Stimulated activated CD4-positive, alpha-beta T cell treated with anti-CD3 and anti-CD28 coated beads, Interleukin-1b, Interleukin-23, amount 100 ng/mL, for 1 hour (primary cell): ENCODE results near the gene TRPM3.

Experiments
- DNase-seq, 2 donors: peaks; one replicate each; pipeline ENCODE4 v3.0.0-alpha.2; 2020; ENCODE audit warnings: low read depth in 2 of 2

TRPM3 gene

DNA sequence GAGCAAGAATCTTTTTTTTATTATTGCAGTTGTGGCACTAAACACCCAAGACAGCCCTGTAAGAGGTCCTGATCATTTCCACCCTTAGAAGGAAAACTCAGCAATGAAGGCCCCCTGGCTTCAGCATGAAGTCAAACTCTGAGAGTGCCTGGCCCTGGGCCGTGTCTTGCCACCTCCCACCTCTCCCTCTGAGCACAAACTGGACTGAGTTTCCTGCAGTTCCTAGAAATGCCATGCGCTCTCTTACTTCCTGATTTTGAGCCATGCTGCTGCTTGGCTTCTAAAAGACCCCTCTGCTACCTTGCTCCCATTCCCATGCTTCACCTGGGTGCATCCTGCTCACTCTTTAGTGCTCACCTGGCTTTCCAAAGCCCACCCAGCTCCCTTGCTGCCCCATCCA is 566.5 kb downstream of the TRPM3 start:
- no peak for DNase-seq

DNA sequence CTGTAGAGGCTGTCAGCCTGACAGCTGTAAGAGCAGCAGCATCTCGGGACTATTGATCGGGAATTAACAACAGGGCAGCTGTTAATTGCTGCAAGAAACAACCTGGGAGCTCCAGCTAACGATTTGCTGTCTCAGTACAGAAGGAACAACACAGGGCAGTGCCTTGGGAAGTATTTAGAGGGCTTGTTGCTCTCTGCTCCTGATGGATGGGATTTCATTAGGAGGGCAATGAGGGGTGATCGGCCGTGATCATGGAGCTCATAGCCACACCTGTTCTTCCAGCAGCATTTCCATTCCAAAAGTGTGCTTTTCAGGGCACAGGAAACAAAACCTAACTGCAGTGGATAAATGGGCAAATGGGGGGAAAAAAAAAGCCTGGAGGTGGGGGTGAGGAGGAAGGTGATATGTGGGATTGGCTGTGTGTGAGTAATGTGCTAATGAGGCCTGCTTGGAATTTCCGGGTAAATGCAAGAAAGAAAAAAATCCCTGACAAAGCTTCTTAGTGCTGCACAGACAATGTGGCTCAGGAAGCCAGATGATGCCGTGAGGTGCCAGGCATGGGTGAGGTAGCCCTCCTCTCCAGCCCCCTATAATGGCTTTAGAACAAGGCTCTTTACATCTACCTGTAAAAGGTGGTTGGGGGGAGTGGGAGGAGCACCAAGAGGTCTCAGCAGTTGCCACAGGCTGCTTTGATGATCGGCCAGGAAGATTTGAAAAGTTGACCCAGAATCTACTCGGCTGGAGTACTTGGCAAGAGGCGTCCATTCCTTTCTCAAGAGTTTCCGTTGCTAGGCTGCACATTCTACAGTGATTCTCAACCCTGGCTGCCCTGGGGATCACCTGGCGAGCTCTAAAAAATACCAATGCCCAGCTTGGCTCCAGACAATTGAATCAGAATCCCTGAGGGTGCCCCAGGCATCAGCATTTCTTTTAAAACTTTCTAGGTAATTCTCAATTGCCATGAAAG is 567.4 kb downstream of the TRPM3 start:
- no peak for DNase-seq

DNA sequence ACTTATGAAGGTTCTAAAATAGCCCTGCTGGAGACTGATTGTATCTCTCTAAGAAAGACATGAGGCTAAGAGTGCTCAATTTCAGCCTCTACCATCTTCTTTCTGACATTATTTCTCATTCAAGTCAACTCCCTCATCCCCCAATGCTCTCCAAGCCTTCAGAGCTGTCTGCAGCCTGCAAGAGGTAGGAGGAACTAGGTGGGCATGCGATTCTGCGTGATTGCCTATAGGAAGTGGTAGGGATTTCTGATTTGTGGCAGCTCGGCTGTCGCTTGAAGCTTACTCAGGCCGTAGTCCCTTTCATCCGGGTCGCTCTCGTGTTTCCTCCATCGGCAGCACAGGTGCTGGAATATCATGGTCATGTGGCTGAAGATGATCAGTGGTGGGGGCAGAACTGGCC is 568.9 kb downstream of the TRPM3 start:
- no peak for DNase-seq

DNA sequence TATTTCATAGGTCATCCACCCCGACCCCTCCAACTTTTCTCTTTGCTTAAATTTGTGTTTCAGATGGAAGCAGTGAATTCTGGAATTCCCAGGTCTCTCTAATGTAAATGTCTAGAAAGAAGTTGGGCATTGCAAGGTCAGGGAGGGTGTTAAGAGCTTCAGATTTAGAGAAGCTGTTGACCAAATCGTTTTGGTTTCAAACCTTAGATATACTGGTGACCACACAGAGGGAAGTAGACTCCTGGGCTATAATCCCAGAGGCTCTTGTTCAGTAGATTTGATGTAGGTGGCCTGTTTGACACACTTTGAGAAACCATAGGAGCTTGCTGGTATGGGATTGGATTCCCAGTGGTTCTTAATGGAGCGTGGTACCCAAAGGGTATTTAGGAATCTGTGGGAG is 569.6 kb downstream of the TRPM3 start:
- no peak for DNase-seq

DNA sequence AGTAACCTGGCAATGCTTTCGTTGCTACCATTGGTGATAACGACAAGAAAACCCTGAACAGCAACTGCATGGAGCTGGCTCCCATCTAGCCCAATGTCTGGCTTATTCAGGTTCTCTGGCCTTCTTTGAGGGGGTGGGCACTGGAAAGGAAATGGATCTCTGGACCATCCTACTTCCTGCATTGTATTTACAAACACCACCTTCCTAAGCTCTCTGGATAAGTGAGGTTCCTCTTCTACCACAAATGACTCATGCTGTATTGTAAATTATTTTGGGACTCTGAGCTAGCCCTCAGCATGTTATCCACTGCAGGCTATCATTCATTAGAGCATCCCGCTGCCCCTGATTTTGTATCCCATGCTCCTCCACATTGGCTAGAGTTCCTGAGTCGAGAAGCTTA is 570.0 kb downstream of the TRPM3 start:
- no peak for DNase-seq

DNA sequence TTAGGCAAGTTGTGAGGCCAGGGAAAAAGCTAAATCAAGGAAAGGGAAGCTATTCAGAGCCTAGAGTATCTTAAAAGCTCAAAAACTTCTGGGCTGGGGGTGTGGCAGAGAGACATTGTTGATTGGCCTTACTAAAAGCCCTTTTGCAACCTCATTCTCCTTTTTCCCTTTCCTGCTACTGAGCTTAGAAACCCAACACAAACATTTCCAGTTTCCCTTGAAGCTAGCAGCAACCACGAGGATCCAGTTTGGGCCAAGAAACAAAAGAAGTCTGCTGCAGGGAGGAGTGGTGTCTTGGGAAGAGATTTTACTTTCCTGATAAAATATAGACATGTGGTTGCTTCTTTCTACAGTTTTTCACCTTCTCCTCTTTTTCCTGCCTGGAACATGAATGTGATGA is 571.5 kb downstream of the TRPM3 start:
- no peak for DNase-seq

DNA sequence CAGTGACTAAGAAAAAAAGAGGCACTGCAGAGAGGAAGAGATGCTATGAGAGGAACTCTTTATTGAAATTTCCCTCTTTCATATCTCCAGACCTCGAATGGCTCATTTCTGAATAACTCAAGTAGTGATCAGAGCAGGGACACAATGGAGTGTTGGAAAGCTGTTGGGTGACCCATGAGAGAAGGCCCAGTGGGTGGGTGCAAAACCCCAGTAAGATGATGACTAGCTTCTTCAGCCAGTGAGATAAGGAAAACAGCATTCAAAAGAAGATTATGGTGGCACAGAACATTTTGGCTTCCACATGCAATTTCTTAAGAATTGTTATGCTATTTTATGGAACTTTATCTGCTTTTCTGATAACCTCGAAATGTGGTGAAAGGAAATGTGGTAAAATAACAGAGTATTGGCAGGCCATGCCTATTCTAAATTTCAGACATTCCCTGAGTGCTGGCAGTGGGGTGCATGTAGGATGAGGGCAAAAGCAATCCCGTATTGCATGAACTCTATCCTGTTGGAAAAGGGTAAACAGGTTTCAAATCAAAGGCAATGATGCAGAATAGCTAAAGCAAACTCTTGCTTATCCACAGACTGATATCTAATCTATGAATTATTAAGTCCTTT is 579.0 kb downstream of the TRPM3 start:
- no peak for DNase-seq

DNA sequence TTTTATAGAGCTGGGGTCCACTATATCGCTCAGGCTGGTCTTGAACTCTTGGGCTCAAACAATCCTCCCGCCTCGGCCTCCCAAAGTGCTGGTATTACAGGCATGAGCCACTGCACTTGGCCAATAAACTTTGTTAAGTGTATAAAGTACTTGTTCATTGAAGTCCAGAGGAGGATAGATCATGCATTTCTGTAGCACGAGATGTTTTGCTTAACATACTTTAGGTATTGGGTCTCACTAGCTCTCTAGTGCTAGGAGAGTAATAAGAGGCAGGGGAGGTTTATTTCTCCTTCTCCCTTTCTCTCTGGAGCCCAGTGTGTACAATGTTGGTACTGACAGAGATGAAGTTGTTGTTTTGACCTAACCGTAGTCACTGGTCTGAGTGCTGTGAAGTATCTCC is 581.4 kb downstream of the TRPM3 start:
- DNase-seq = no peak

DNA sequence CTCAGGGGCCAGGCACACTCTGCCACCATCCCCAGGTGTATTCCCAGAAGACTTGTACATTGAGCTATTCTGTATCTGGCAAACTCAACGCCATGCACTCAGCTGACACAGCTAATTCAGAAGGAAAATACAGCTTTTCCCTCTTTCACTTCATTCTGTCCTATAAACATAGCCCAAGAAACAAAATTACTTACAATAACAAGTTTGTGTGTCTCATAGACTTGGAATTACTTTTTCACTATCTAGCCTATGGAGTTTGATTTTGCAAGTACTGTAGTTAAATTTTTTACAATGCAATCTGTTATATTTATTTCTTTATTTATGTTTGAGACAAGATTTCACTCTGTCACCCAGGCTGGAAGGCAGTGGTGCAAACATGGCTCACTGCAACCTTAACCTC is 581.9 kb downstream of the TRPM3 start:
- DNase-seq = no peak

DNA sequence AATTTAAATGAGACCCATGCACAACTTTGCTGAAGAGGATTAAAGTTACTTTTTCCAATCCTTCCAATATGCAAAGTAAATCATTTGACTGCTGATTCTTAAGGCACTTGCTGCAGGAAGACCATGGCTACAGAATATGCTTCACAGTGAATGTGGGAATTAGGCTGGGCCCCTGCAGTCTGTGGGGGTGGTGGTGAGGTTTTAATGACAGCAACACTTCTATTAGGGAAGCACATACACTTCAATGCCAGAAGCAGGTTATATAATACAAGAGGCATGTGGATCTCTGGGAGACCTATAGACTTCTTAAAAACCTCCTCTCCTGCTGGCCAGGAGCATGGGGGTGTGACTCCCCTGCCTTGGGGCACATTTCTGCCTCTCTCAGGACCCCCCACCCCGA is 582.4 kb downstream of the TRPM3 start:
- DNase-seq = no peak

DNA sequence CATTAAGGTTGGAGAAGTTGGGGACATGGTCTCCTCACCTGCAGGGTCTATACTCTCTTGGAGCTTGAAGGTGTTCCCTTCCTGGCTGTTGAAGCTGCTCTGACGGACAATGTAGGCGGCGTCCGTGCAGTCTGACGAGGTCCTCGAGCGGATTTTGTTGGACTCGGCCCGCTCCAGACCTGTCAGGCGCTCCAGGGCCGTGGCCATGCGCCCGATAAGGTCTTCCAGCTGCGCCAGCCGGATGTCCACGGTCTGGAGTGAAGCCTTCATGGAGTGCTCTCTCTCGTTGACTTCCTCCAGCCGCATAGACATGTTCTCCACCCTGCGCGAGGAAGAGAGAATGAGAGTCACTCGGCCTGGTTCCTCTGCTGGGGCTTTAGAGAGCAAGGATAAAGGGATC is 584.3 kb downstream of the TRPM3 start:
- no peak for DNase-seq

DNA sequence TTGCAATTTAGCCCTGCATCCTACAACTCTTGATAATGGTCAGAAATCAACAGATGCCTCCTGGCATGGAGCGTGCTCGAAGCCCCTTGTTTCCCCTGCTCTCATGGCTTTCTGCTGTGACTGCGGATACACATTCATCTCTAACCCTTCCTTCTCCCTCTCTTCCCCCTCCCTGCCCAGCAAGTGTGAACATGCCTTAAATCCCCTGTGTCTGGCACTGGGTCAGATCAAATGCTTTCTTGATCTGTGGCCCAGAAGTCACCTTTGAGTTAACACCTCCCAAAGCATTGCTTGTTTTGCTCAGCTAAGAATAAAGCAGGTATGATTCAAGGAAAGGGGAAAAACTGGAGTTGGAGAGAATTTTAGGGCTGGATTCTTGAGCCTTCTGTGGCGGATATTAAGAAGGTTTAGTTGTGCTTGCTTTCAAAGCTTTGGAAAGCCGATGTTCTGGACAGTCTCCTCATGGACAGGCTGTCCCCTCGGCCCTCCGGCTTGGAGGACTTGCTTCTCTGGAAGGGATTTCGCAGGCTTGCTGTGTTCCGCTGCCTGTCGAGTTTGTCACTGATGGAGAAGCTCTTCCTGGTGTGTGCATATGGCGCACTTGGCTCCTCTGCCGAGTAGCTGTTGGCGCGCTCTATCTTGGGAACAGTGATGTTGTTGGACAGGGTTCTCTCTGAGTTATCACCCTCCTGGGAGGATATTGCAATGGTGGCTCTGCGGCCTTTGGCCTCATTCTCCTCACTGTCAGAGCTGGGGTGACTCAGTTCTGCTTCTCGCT is 585.7 kb downstream of the TRPM3 start:
- DNase-seq = no peak

DNA sequence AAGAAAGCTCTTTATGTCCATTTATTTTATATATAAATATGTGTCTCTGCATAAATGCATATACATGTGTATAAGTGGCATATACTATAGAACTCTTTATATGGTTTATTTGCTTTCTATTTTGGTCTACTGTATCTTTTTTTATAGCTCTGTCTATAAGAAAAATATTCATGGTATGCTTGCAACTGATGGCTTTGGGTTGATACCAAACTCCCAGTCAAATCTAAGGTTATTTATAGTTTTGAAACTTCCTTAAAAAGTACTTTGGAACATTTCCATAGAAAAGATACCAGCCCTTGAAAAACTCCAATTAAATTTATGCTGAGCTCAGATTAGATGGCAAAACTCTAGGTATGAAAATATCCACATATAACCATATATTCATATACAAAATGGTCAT is 587.0 kb downstream of the TRPM3 start:
- no peak for DNase-seq

DNA sequence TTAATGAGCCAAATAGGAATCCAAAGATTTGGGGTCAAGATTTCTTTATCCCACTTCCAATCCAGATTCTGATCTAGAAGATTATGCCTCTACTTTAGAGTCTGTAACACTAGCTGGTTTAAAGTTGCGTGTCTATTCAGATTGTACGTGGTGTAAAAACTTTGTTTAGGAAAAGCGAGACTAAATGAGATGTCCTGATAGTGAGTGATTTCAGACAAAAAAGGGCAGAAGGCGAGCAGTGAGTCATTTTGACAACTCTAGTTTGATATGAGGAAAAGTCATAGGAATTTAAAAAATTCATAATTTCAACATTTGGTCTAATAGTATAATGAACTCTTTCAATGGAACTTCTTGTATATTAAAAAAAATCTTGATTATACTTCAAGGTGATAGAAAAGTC is 587.4 kb downstream of the TRPM3 start:
- no peak for DNase-seq

DNA sequence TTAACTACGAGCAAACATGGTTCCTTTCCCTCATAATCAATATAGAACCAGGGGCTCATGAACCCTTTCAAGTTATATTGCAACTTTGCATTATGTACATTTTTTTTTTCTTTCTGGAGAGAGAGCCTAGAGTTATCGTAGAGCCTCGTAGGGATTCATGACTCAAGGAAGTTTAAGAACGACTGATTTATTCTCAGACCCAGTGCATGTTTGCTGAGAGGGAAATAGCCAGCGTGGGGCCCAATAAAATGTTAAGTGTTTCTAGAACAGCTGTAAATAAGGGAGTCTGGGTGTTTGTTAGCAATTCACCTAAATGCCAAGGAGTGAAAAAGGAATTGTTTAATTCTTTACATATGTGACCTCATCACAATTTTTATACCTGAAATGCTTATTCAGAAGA is 587.9 kb downstream of the TRPM3 start:
- DNase-seq = no peak

DNA sequence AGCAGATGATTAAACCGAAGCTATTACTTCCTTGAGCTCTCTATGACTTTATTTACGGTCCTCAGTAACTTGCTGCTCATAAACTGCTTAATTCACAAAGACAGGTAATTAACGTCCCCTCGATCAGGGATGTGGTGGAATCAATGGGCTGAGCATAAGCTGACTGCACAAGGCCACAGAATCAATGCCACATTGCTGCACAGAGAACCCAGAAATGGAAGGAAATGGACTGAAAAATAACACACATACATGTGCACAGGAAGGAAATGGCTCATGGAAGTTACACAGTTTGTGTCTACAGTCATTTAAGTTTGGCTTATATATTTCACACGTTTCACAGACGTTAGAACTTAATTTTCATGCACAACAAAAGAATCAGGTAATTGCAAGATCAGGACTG is 588.7 kb downstream of the TRPM3 start:
- no peak for DNase-seq

DNA sequence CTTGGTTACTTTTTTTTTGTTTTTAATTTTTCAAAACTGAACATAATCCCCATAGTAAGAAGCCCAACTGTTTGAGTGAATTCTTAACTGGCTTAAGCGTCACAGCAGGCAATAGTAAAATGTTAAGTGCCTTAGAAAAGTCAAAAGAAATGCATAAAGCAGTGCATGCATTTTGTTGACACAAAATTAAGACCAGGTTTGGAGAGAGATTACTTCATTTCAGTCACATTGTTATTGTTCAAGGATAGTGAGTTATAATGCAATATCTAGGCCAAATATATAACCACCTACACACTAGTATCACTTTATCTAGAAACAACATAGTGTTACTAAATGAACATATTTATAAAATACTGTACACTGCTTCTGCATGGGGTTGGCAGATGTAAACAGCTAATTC is 590.1 kb downstream of the TRPM3 start:
- no peak for DNase-seq

DNA sequence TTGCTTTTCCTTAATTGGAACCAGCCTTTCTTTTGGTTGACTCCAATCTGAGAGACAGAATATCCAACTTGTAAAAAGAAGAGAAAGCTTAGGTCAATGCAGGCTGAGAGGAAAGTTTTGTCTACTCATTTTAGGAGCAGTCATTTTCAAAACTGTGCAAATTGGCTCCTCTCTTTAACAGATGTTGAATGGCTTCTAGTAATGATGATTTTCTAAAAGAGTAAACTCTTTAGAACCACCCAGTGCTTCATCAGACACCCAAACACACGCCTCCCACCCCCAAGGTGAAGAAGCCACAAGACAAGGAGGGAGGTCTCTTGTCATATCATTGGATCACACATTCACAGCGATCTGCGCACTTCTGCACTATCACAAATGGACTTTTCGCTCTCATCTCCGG is 590.7 kb downstream of the TRPM3 start:
- no peak for DNase-seq

DNA sequence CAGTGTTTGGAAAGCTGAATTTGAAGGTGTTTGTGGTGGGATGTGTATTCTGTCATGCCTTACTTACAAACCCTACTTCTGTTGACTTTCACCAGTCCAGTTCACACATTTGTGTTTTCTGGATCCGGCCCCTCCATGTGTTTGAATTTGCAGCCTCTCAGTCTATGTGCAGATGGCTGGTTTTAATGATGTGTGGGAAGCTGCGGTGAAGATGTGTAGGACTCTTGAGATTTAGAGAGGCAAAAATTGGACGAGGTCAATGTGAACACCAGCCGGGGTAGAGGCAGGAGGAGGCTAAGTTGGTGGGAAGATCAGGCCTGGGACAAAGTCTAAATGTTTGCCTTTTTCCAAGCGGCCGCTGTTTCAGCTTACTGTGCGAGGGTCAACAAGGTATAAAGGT is 591.6 kb downstream of the TRPM3 start:
- no peak for DNase-seq

DNA sequence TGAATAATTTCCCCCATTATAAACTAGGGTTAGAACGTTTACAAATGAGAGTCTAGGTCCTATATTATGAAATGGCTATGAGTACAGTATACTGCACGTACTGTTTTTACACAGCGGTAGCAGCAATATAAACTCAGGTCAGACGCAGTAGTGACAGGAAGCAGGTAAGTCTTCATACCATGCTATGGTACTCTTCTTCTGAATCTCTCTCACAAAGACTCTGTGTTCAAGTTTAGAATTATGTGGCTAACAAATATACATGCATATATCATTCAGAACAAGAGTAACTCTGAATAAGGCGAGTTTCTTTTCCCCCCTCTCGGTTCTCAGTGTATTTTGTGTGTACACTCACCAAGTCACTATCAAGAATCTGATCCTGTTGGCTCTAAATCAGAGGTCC is 592.0 kb downstream of the TRPM3 start:
- no peak for DNase-seq

DNA sequence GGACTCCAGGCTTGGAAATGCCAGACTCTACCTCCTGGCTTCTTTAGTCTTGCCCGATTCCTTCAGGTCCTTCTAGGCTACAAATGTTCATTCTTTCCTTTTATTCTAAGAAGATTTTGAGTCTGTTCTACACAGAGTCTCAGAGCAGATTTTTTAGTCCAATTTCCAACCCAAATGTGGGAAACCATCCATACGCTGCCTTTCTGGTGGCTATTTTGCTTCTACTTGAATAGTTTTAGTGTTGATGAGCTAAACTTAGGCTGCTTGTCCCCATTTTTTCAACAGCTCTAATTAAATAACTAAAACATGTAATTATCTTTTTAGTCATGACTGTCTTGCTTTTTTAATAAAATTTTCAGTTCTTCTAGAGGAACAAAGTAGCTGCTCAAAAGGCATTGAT is 594.5 kb downstream of the TRPM3 start:
- DNase-seq = no peak

DNA sequence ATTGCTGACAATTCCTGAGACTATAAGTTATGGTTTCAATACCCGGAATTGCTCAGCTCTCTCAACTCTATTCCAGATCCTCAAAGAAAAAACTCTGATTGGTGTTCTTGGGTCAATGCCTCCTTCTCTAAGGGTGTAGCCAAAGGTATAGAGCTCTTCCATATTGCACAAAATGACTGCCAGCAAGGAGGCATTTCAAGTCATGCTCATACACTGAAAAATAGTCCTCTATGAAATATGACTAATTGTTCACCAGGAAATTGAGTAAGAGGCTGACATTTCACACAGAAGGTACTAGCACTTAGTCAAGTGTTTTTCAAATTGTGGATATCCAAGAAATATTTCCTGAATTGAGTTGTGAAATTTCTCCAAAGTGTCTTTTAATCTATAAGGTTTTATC is 595.9 kb downstream of the TRPM3 start:
- no peak for DNase-seq
